ENCODE measurements around the gene EPHB2. TPM values are rescaled to one million over a fixed set of nuclear protein-coding genes. Genes with fewer than 3 reads are reported as not detected.

EPHB2 gene
- total and polyA plus RNA-seq, 2 of the 4 experiments (the other 2 are of a cell fraction): 52.3 to 58.8 TPM

DNA sequence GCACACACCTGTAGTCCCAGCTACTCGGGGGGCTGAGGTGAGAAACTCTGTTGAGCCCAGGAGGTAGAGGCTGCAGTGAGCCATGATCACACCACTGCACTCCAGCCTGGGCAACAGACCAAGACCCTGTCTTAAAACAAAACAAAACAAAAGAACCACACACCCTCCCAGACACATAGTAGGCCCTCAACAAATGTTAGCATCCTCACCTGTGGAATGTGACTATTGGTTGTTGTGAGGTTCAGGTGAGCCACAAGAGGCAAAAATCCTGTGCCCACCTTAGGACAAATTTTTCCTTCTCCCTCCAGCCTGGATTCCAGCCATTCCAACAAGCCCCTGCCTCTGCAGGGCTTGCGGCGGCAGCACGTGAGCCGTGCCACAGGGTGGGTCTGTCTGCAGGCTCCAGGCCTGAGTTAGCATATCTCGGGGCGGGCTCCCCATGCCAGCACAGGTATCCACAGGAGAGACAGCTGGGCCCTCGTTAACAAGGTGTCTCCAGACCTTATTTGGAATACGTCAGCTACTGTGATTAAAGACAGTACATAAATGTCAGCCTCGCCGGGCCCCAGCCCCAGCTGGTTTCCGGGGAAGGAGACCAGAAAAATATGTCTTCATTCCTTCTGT is 40.2 kb upstream of the EPHB2 start:
- H4K20me1 ChIP-seq (ENCODE audit: insufficient read depth, low read length): no peaks in the 10 kb centered on the region
- H2BK5ac ChIP-seq (ENCODE audit: low read depth, low read length, poor library complexity, severe bottlenecking): no peak overlapping the region
- no peak overlapping the region for H2BK15ac ChIP-seq (ENCODE audit: low read depth, low read length)
- H3K9me3 ChIP-seq (ENCODE audit: control insufficient read depth, insufficient read depth, low read length): no peaks in the 10 kb centered on the region
- intact Hi-C loops (cut with micrococcal nuclease): no loop called here
- no peak overlapping the region for H3K4me3 ChIP-seq (ENCODE audit: insufficient read depth, low read depth, low read length)
- H3K23ac ChIP-seq (ENCODE audit: low read depth, low read length): no peak overlapping the region
- H3K56ac ChIP-seq (ENCODE audit: extremely low read depth, insufficient read depth, low read length): no peak overlapping the region
- no peak overlapping the region for H4K5ac ChIP-seq (ENCODE audit: low read depth, low read length)
- no peak overlapping the region for H2AFZ ChIP-seq (replicated peaks; ENCODE audit: low read length, poor library complexity)
- in situ Hi-C loops (cut with MboI; ENCODE audit: low sequenced_read_pairs): loop anchor here (5.0 kb wide), 1 partner anchor 252 kb away; no protein-coding TSS in a partner anchor
- H3K36me3 ChIP-seq (ENCODE audit: control insufficient read depth, insufficient read depth, low read length): no peaks in the 10 kb centered on the region
- H3K79me1 ChIP-seq (ENCODE audit: low read depth in 1 of 2, low read length in 2 of 2): no peaks in the 10 kb centered on the region
- H3K14ac ChIP-seq (replicated peaks; ENCODE audit: low read depth, low read length): no peak overlapping the region
- no peaks in the 10 kb centered on the region for H3K9me1 ChIP-seq (ENCODE audit: insufficient read depth, low read length)
- POLR2A ChIA-PET (ENCODE audit: unreplicated experiment): no interaction called here
- WGBS, 2 experiments (ENCODE audit: extremely low coverage in 2 of 2, insufficient read length in 1 of 2): 18% methylated on average over 9 of the region's 12 CpGs; no CpG with 5 or more reads in 1 of the 2 experiments
- no peak overlapping the region for H3K18ac ChIP-seq (ENCODE audit: low read depth, low read length)
- peaks cover 69% of the 10 kb centered on the region for H3K27me3 ChIP-seq (ENCODE audit: control insufficient read depth, insufficient read depth, low read length)
- no TSS peak for BruUV-seq (replicated peaks)
- H4K91ac ChIP-seq (ENCODE audit: insufficient read depth, low read depth, low read length): no peak overlapping the region
- DNase-seq: no peak
- H2BK20ac ChIP-seq (ENCODE audit: low read depth, low read length): no peak overlapping the region
- no peak overlapping the region for H3K4ac ChIP-seq (ENCODE audit: low read depth, low read length)
- no peak overlapping the region for H4K8ac ChIP-seq (ENCODE audit: low read depth in 2 of 2, low read length in 2 of 2)
- dilution Hi-C loops (cut with HindIII; ENCODE audit: low sequenced_read_pairs, unreplicated experiment): no loop called here
- H3K9ac ChIP-seq (ENCODE audit: low read depth, low read length): no peak overlapping the region
- CTCF ChIA-PET: interaction anchor here (0.6 to 1.0 kb wide), 2 partner anchors 218 to 261 kb away, joined by 3 to 4 read pairs; no protein-coding TSS in a partner anchor
- H2AK9ac ChIP-seq (replicated peaks; ENCODE audit: low read depth, low read length, poor library complexity): no peak overlapping the region
- TF ChIP-seq MAFK (IDR thresholded peaks at IDR 0.05; ENCODE audit: low read depth, low read length) (no peak), RAD21 (IDR thresholded peaks at IDR 0.05; ENCODE audit: low read length) (no peak), FOS (IDR thresholded peaks at IDR 0.05; ENCODE audit: low read depth, low read length) (no peak), NFE2L2 (IDR thresholded peaks at IDR 0.05; ENCODE audit: low read depth, low read length) (no peak), CEBPB (IDR thresholded peaks at IDR 0.05; ENCODE audit: low read depth, low read length) (no peak)
- no peak overlapping the region for H2BK120ac ChIP-seq (ENCODE audit: low read depth, low read length)
- no peak for ATAC-seq (ENCODE audit: low read depth)
- H3K4me2 ChIP-seq (ENCODE audit: low read depth, low read length): no peak overlapping the region
- H3K27ac ChIP-seq (ENCODE audit: insufficient read depth, low read length): no peak overlapping the region
- H3K4me1 ChIP-seq (ENCODE audit: control insufficient read depth, insufficient read depth, low read length): no peaks in the 10 kb centered on the region
- no peak overlapping the region for H2AK5ac ChIP-seq (ENCODE audit: low read depth, low read length)

Measured in IMR-90 (cell line).